Measurements from ENCODE around the gene RGS10. TPM values are rescaled to one million over a fixed set of nuclear protein-coding genes. Genes with fewer than 3 reads are reported as not detected.

RGS10 gene
- total RNA-seq, 4 donors from 2014 or later = 18.6 to 32.6 (median 28.4) TPM

DNA sequence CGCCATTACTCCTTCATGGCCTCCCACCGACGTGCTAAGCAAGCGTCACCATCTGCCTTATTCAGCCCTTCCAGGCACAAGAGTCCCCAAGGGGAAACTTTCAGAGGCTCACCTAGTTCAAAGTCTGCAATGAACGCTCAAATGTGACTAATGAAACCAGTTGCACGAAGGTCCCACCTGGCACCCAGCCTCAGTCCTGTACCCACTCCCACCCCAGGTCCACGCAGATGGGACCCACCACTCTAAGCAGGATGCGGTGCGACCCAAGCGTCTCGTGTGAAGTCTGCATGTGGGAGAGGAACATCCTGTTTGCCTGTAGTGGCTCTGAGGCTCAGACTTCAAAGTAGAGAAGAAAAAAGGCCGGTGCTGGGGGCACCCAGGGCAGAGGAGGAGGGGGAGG is 40.3 kb downstream of the RGS10 start:
- WGBS, 2 donors = 81 to 82% methylated on average over 12 of the region's 12 CpGs
- H3K9me3 ChIP-seq = no peaks in the 10 kb centered on the region
- no peak for TF ChIP-seq POLR2A (IDR thresholded peaks at IDR 0.05)
- no peak for TF ChIP-seq EP300 (IDR thresholded peaks at IDR 0.05)
- TF ChIP-seq, protein P1, sequence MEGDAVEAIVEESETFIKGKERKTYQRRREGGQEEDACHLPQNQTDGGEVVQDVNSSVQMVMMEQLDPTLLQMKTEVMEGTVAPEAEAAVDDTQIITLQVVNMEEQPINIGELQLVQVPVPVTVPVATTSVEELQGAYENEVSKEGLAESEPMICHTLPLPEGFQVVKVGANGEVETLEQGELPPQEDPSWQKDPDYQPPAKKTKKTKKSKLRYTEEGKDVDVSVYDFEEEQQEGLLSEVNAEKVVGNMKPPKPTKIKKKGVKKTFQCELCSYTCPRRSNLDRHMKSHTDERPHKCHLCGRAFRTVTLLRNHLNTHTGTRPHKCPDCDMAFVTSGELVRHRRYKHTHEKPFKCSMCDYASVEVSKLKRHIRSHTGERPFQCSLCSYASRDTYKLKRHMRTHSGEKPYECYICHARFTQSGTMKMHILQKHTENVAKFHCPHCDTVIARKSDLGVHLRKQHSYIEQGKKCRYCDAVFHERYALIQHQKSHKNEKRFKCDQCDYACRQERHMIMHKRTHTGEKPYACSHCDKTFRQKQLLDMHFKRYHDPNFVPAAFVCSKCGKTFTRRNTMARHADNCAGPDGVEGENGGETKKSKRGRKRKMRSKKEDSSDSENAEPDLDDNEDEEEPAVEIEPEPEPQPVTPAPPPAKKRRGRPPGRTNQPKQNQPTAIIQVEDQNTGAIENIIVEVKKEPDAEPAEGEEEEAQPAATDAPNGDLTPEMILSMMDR (IDR thresholded peaks at IDR 0.05) = no peak
- H3K27ac ChIP-seq = peak overlapping the region in 1 of 4 donors; percentile 50
- DNase-seq (ENCODE audit: low spot score in 2 of 2) = no peak
- peaks cover 0 to 12% (median 0%) of the 10 kb centered on the region in 4 donors for H3K4me1 ChIP-seq
- H3K27me3 ChIP-seq = no peaks in the 10 kb centered on the region
- no peak overlapping the region for H3K4me3 ChIP-seq
- peaks cover 0 to 10% (median 0%) of the 10 kb centered on the region in 3 donors for H3K36me3 ChIP-seq

DNA sequence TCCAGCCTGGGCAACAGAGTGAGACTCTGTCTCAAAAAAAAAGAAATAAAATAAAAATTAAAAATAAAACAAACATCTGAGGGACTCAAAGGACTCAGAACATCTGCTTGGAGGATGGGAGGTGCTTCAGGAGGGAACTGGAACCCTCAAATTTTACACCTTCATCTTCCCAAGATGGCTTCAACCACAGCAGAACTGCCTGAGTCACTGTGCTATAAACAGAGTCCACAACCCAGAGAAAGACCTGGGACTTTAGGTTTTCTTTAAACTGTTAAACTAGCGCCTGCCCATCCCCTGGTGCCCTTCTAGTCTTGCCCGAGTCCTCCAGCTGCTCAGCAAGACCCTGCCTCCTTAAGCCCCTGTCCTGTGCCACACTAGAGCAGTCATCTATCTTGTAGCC is 40.8 kb downstream of the RGS10 start:
- no peak for DNase-seq (ENCODE audit: low spot score in 2 of 2)
- WGBS, 2 donors = 88 to 92% methylated on average over 2 of the region's 2 CpGs
- H3K36me3 ChIP-seq = peaks cover 0 to 10% (median 0%) of the 10 kb centered on the region in 3 donors
- H3K27ac ChIP-seq = peak overlapping the region in 1 of 4 donors; percentile 50
- TF ChIP-seq POLR2A (IDR thresholded peaks at IDR 0.05) = no peak
- peaks cover 0 to 12% (median 0%) of the 10 kb centered on the region in 4 donors for H3K4me1 ChIP-seq
- H3K9me3 ChIP-seq = no peaks in the 10 kb centered on the region
- no peak overlapping the region for H3K4me3 ChIP-seq
- H3K27me3 ChIP-seq = no peaks in the 10 kb centered on the region

DNA sequence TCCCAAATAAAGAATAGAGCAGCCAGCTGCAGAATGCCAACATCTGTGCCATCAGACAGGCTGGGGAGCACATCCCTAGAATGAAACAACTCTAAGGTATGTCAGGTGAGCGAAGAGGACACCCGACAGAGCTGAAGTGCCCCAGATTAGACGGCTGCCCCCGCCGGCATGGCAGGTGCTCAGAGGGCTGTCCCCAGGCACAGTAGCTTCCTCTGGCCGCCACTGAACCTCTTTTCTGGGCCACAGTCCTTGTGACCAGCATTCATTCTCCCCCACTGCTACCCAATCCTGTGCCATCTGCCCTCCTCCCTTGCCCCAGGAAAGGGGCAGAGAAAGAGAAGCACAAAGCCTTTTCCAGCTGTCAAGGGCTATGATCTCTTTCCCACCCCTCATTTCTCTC is 41.7 kb downstream of the RGS10 start:
- no peak for DNase-seq (ENCODE audit: low spot score in 2 of 2)
- H3K4me3 ChIP-seq = no peak overlapping the region
- H3K36me3 ChIP-seq = peaks cover 0 to 10% (median 0%) of the 10 kb centered on the region in 3 donors
- H3K27me3 ChIP-seq = no peaks in the 10 kb centered on the region
- peaks cover 0 to 12% (median 0%) of the 10 kb centered on the region in 4 donors for H3K4me1 ChIP-seq
- no peak for TF ChIP-seq POLR2A (IDR thresholded peaks at IDR 0.05)
- no peak for TF ChIP-seq EP300 (IDR thresholded peaks at IDR 0.05)
- TF ChIP-seq, protein P1 (IDR thresholded peaks at IDR 0.05) = no peak
- H3K9me3 ChIP-seq = no peaks in the 10 kb centered on the region
- 79 to 89% methylated on average over 6 of the region's 6 CpGs for WGBS, 2 donors
- H3K27ac ChIP-seq = no peak overlapping the region

DNA sequence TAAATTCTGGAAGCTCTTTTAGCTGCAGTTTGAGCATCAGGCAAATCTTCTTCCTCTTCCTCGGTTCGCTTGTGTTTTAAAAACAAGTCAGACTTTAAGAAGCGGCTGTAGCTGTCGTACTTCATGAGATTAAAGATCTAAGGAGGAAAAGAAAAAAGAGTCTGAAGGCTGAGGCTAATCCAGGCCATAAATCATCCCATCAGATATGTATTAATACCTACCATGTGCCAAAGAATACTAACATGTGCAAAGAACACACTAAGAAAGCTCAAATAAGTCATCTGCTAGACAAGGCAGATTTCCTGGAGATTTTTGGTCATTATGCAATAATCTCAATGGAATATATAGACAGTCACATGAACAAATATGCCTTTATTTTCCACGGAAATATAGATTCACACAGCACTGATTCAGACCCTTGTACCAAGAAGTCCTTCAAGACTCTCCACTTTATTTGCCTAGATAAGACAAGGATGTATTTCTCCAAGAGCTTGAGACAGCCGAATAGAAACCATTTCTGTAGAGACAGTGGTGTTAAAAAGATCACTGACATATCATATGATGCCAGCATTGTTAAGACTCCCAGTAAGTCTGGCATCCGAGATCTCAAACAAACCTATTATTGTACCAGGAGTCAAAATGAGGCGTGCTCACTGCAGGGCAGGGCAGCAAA is 42.3 kb downstream of the RGS10 start:
- no peak for DNase-seq (ENCODE audit: low spot score in 2 of 2)
- H3K4me3 ChIP-seq = no peak overlapping the region
- H3K27ac ChIP-seq = no peak overlapping the region
- 52 to 53% methylated on average over 8 of the region's 8 CpGs for WGBS, 2 donors
- no peak for TF ChIP-seq EP300 (IDR thresholded peaks at IDR 0.05)
- no peak for TF ChIP-seq POLR2A (IDR thresholded peaks at IDR 0.05)
- TF ChIP-seq, protein P1 (IDR thresholded peaks at IDR 0.05) = no peak
- H3K36me3 ChIP-seq = peaks cover 0 to 10% (median 0%) of the 10 kb centered on the region in 3 donors
- peaks cover 0 to 7% (median 0%) of the 10 kb centered on the region in 4 donors for H3K4me1 ChIP-seq
- no peaks in the 10 kb centered on the region for H3K27me3 ChIP-seq
- no peaks in the 10 kb centered on the region for H3K9me3 ChIP-seq

DNA sequence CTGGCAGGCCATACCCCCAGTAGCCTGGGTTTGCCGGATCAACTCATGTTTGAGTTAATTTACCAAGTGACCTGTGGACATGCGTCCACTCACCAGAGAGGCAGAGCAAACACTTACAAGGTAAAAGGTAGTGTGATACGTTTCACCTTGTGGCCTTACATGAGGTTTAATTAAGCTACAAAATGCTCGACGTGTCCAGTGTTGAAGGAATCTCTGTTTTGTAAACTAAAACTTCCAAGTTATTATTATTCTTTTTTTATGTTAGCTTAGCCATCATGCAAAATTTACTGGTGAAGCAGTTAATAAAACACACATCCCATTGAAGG is 42.9 kb downstream of the RGS10 start:
- 48 to 59% methylated on average over 5 of the region's 5 CpGs for WGBS, 2 donors
- Histone ChIP-seq H3K27ac (no peak overlapping the region), H3K4me1 (peaks cover 0 to 12% (median 4%) of the 10 kb centered on the region in 4 donors), H3K4me3 (no peak overlapping the region), H3K36me3 (peaks cover 0 to 10% (median 0%) of the 10 kb centered on the region in 3 donors), H3K9me3 (no peaks in the 10 kb centered on the region), H3K27me3 (no peaks in the 10 kb centered on the region)
- DNase-seq (ENCODE audit: low spot score in 2 of 2) = no peak
- TF ChIP-seq EP300 (IDR thresholded peaks at IDR 0.05) (no peak), POLR2A (IDR thresholded peaks at IDR 0.05) (no peak)
- TF ChIP-seq, protein P1 (IDR thresholded peaks at IDR 0.05) = no peak

Data from tibial nerve (tissue), 4 donors.